Liver (tissue), 3 donors: ENCODE results near the gene HRH2.

ENCODE experiments used
- GABPA ChIP-seq, 2 donors: IDR thresholded peaks in 1 of 2; conservative IDR thresholded peaks in 1 of 2; 2 replicates each; pipeline ENCODE4 v1.6.1; 2016; ENCODE audit warnings: antibody characterized with exemption in 2 of 2, mild to moderate bottlenecking in 1 of 2, moderate library complexity in 1 of 2
- MAX ChIP-seq: IDR thresholded peaks from 2 replicates; pipeline ENCODE4 v1.6.1; 2016; ENCODE audit warnings: antibody characterized with exemption
- TAF1 ChIP-seq: conservative IDR thresholded peaks from 2 replicates; pipeline ENCODE4 v1.6.1; 2016; ENCODE audit warnings: antibody characterized with exemption, mild to moderate bottlenecking
- TF ChIP-seq, protein P1 (sequence below): fragments of 150-350 bp; IDR thresholded peaks from 2 replicates; pipeline ENCODE4 v1.5.1; 2017; ENCODE audit warnings: improper control_type of control experiment, low read depth, low read length; ENCODE audit not compliant: missing input control
- donor health status: healthy.
- donor health status: healthy.

- TF ChIP-seq, protein P1, sequence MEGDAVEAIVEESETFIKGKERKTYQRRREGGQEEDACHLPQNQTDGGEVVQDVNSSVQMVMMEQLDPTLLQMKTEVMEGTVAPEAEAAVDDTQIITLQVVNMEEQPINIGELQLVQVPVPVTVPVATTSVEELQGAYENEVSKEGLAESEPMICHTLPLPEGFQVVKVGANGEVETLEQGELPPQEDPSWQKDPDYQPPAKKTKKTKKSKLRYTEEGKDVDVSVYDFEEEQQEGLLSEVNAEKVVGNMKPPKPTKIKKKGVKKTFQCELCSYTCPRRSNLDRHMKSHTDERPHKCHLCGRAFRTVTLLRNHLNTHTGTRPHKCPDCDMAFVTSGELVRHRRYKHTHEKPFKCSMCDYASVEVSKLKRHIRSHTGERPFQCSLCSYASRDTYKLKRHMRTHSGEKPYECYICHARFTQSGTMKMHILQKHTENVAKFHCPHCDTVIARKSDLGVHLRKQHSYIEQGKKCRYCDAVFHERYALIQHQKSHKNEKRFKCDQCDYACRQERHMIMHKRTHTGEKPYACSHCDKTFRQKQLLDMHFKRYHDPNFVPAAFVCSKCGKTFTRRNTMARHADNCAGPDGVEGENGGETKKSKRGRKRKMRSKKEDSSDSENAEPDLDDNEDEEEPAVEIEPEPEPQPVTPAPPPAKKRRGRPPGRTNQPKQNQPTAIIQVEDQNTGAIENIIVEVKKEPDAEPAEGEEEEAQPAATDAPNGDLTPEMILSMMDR = no peak
- TF ChIP-seq TAF1 (no peak), MAX (no peak), GABPA (IDR thresholded peaks at IDR 0.05 in 1 of 2, conservative IDR thresholded peaks at IDR 0.05 in 1 of 2) (no peak)
These were observed 3.5 kb upstream of the HRH2 start for GRCh38 chr5:175654339-175654738.
